HepG2 (cell line): ENCODE measurements around the gene PTPRD. TPM values are rescaled to one million over a fixed set of nuclear protein-coding genes. Genes with fewer than 3 reads are reported as not detected.

Source experiments
- ATAC-seq: fragments of 200-7000 bp; cut with Tn5 transposase; 3 replicates; pipeline ENCODE4 v1.9.1; 2020; ENCODE audit warnings: mild to moderate bottlenecking, moderate library complexity
- BruUV-seq: library from RNA; stranded (reverse); fragments of 400-500 nt; replicated peaks from 2 replicates; lab custom pipeline; 2021; lab: Mats Ljungman, UMichigan
- CTCF ChIA-PET: fragments of 300-600 bp; formaldehyde crosslinking; extraction: SDS; loops from one replicate; lab custom pipeline; 2021; ENCODE audit warnings: low total read pairs, inconsistent platforms, low intra/inter-chr PET ratio; lab: Yijun Ruan, JAX
- POLR2A ChIA-PET: fragments of 350-600 bp; sonication (Branson Sonifier 250); formaldehyde crosslinking; loops from one replicate; lab custom pipeline; 2020; ENCODE audit warnings: antibody characterized with exemption, inconsistent platforms; lab: Yijun Ruan, JAX
- DNase-seq: peaks from one replicate; pipeline ENCODE4 v3.0.0-alpha.2; 2015; ENCODE audit warnings: low spot score
- FAIRE-seq: peaks from 3 replicates; lab custom pipeline; 2011; peaks lifted over from hg19 to GRCh38; lab: Jason Lieb, UNC
- H2AFZ ChIP-seq: one replicate; pipeline ENCODE4 v1.6.1; 2011; ENCODE audit warnings: low read length, inconsistent platforms
- H3K27ac ChIP-seq: fragments of 300-600 bp; 3 replicates; pipeline ENCODE4 v1.8.0; 2011; ENCODE audit warnings: mixed run types, mild to moderate bottlenecking, mixed read lengths, low read length, inconsistent platforms; ENCODE audit not compliant: insufficient read depth; ENCODE audit errors: extremely low read length
- H3K27me3 ChIP-seq, 2 experiments: fragments of 200-600 bp in 1 of 2; 2 replicates in 1 of 2; 3 replicates in 1 of 2; pipeline versions ENCODE4 v1.6.0 to v1.8.0; 2011; ENCODE audit warnings: low read length in 2 of 2, mild to moderate bottlenecking in 2 of 2, moderate library complexity in 2 of 2, inconsistent platforms in 1 of 2; ENCODE audit not compliant: insufficient read depth in 2 of 2, control insufficient read depth in 1 of 2
- H3K36me3 ChIP-seq, 2 experiments: fragments of 200-600 bp in 1 of 2; replicated peaks in 1 of 2; 2 replicates in 1 of 2; 3 replicates in 1 of 2; pipeline versions ENCODE4 v1.5.1 to v1.8.0; 2011; ENCODE audit warnings: low read length in 2 of 2, inconsistent platforms in 1 of 2; ENCODE audit not compliant: insufficient read depth in 2 of 2, control insufficient read depth in 1 of 2
- H3K4me1 ChIP-seq: 2 replicates; pipeline ENCODE4 v1.5.1; 2012; ENCODE audit warnings: low read length, inconsistent platforms; ENCODE audit not compliant: insufficient read depth
- H3K4me2 ChIP-seq: 2 replicates; pipeline ENCODE4 v1.6.0; 2011; ENCODE audit warnings: low read depth, low read length, inconsistent platforms
- H3K4me3 ChIP-seq, 3 experiments: fragments of 200-600 bp in 1 of 3; sonication (generic), shearing (Covaris generic) in 1 of 3; replicated peaks in 1 of 3; 2 replicates each; pipeline ENCODE4 v1.5.1; 2011 to 2016; ENCODE audit warnings: low read length in 3 of 3, inconsistent platforms in 2 of 3, low read depth in 2 of 3, mild to moderate bottlenecking in 2 of 3, control low read depth in 1 of 3, mixed read lengths in 1 of 3; ENCODE audit not compliant: insufficient read depth in 1 of 3
- H3K79me2 ChIP-seq: one replicate; pipeline ENCODE4 v1.6.1; 2011; ENCODE audit warnings: low read length, inconsistent platforms; ENCODE audit not compliant: insufficient read depth
- H3K9ac ChIP-seq: 2 replicates; pipeline ENCODE4 v1.6.0; 2011; ENCODE audit warnings: mild to moderate bottlenecking, low read depth, low read length, inconsistent platforms; ENCODE audit not compliant: insufficient read depth
- H3K9me3 ChIP-seq: 2 replicates; pipeline ENCODE4 v1.5.1; 2012; ENCODE audit warnings: mild to moderate bottlenecking, low read length
- H4K20me1 ChIP-seq: 2 replicates; pipeline ENCODE4 v1.6.0; 2011; ENCODE audit warnings: inconsistent platforms, mild to moderate bottlenecking, low read length, moderate library complexity; ENCODE audit not compliant: insufficient read depth
- ARNTL ChIP-seq: sonication (generic); formaldehyde crosslinking; IDR thresholded peaks from 2 replicates; pipeline ENCODE4 v1.4.0; 2020; ENCODE audit warnings: mild to moderate bottlenecking, missing genetic modification reagents
- CEBPB ChIP-seq: IDR thresholded peaks from 2 replicates; pipeline ENCODE4 v1.6.1; 2011; ENCODE audit warnings: low read depth, low read length, improper control_type of control experiment, borderline replicate concordance
- DDIT3 ChIP-seq: sonication (generic); formaldehyde crosslinking; IDR thresholded peaks from 2 replicates; pipeline ENCODE4 v1.4.0; 2020; ENCODE audit warnings: mild to moderate bottlenecking, missing genetic modification reagents
- E2F2 ChIP-seq: sonication (generic); formaldehyde crosslinking; IDR thresholded peaks from 2 replicates; pipeline ENCODE4 v1.4.0; 2020; ENCODE audit warnings: missing genetic modification reagents, borderline replicate concordance
- FOSL1 ChIP-seq: sonication (generic); formaldehyde crosslinking; IDR thresholded peaks from 2 replicates; pipeline ENCODE4 v1.9.0; 2021; ENCODE audit warnings: missing genetic modification reagents, borderline replicate concordance
- FOSL2 ChIP-seq: sonication (generic); formaldehyde crosslinking; IDR thresholded peaks from 2 replicates; pipeline ENCODE4 v1.4.0; 2020; ENCODE audit warnings: missing genetic modification reagents
- FOXA3 ChIP-seq: IDR thresholded peaks from 2 replicates; pipeline ENCODE4 v1.6.1; 2016; ENCODE audit warnings: missing genetic modification reagents, missing compliant biosample characterization
- IKZF5 ChIP-seq: IDR thresholded peaks from 2 replicates; pipeline ENCODE4 v1.6.1; 2018; ENCODE audit warnings: missing genetic modification reagents, mild to moderate bottlenecking, missing compliant biosample characterization
- KLF6 ChIP-seq: IDR thresholded peaks from 2 replicates; pipeline ENCODE4 v1.8.0; 2016; ENCODE audit warnings: missing biosample characterization, missing genetic modification reagents
- MATR3 ChIP-seq: sonication (generic); formaldehyde crosslinking; IDR thresholded peaks from 2 replicates; pipeline ENCODE4 v1.4.0; 2020; ENCODE audit warnings: missing genetic modification reagents
- NFE2L2 ChIP-seq: fragments of 150-350 bp; IDR thresholded peaks from 2 replicates; pipeline ENCODE4 v1.6.1; 2014; ENCODE audit warnings: low read length
- PCBP1 ChIP-seq: fragments of 200-400 bp; formaldehyde crosslinking; IDR thresholded peaks from 2 replicates; pipeline ENCODE4 v1.6.1; 2017; ENCODE audit warnings: mild to moderate bottlenecking, low read depth, low read length, borderline replicate concordance
- PRPF4 ChIP-seq: fragments of 200-400 bp; formaldehyde crosslinking; IDR thresholded peaks from 2 replicates; pipeline ENCODE4 v1.6.1; 2016; ENCODE audit warnings: low read length, low read depth; ENCODE audit not compliant: poor library complexity, severe bottlenecking
- RBFOX2 ChIP-seq: fragments of 200-400 bp; formaldehyde crosslinking; IDR thresholded peaks from 2 replicates; pipeline ENCODE4 v1.6.1; 2017; ENCODE audit warnings: low read depth, mild to moderate bottlenecking, low read length
- THYN1 ChIP-seq: sonication (generic); formaldehyde crosslinking; IDR thresholded peaks from 2 replicates; pipeline ENCODE4 v1.8.1; 2023; ENCODE audit warnings: low read depth, mild to moderate bottlenecking, moderate library complexity, missing genetic modification reagents, borderline replicate concordance
- YEATS2 ChIP-seq: sonication (generic); formaldehyde crosslinking; IDR thresholded peaks from 2 replicates; pipeline ENCODE4 v1.4.0; 2020; ENCODE audit warnings: missing genetic modification reagents, borderline replicate concordance
- ZKSCAN5 ChIP-seq: sonication (generic); formaldehyde crosslinking; IDR thresholded peaks from 2 replicates; pipeline ENCODE4 v1.5.1; 2020; ENCODE audit warnings: mild to moderate bottlenecking, missing genetic modification reagents
- ZNF382 ChIP-seq: sonication (generic); formaldehyde crosslinking; IDR thresholded peaks from 2 replicates; pipeline ENCODE4 v1.5.0; 2020; ENCODE audit warnings: missing genetic modification reagents, mild to moderate bottlenecking, borderline replicate concordance
- ZNF720 ChIP-seq: sonication (generic); formaldehyde crosslinking; IDR thresholded peaks from 2 replicates; pipeline ENCODE4 v1.4.0; 2020; ENCODE audit warnings: missing genetic modification reagents
- ZNF782 ChIP-seq: sonication (generic); formaldehyde crosslinking; IDR thresholded peaks from 2 replicates; pipeline ENCODE4 v1.4.0; 2020; ENCODE audit warnings: missing genetic modification reagents, mild to moderate bottlenecking, borderline replicate concordance
- WGBS: methylation state at CpG from one replicate; pipeline ENCODE4 v1.1.6; 2017; ENCODE audit warnings: low lambda C conversion rate; 5-methylcytosine and 5-hydroxymethylcytosine counted together
- in situ Hi-C: cut with HindIII; loops from 2 replicates; pipeline ENCODE4 v1.10.0; 2017; ENCODE audit warnings: low pct_unique_long_range_greater_than_20kb; ENCODE audit not compliant: extremely low pct_ligation_motif_present
- intact Hi-C: fragments of 100-400 bp; cut with micrococcal nuclease; formaldehyde crosslinking; loops from one replicate; pipeline ENCODE4 v1.10.0; 2022; ENCODE audit not compliant: unreplicated experiment
- polyA plus RNA-seq, 8 experiments: library from polyadenylated mRNA; depleted of rRNA in 3 of 8; stranded (reverse) in 7 of 8; unstranded in 1 of 8; fragments of >200 nt; fragmentation: Illumina TruSeq in 4 of 8; extraction: Trizol in 4 of 8; gene quantifications; 2 replicates each; pipeline versions ENCODE4 v1.2.1 to v1.2.3, GENCODE V29; 2011 to 2016; ENCODE audit warnings: low read depth in 4 of 8, missing spikeins in 1 of 8, mixed read lengths in 1 of 8; ENCODE audit not compliant: insufficient read depth in 1 of 8
- total RNA-seq, 5 experiments: library from RNA; depleted of rRNA; stranded (reverse); fragments of >200 nt; fragmentation: Illumina TruSeq; extraction: Trizol; gene quantifications; 2 replicates each; pipeline ENCODE4 v1.2.3, GENCODE V29; 2016; ENCODE audit warnings: low read depth in 1 of 5

Gene PTPRD
- total and polyA plus RNA-seq, 2 of the 13 experiments (the other 11 are each of a cell fraction or from before 2014, with no cell fraction given) = 0.05 TPM; not detected in 1

GRCh38 chr9:10208691-10209069 is 404.1 kb downstream of the PTPRD start:
- no peaks in the 10 kb centered on the region for H3K4me1 ChIP-seq
- H3K27me3 ChIP-seq = no peaks in the 10 kb centered on the region
- H3K4me2 ChIP-seq = no peak overlapping the region
- no peaks in the 10 kb centered on the region for H3K36me3 ChIP-seq
- no peak overlapping the region for H3K9ac ChIP-seq
- intact Hi-C loops = no loop called here
- no peak overlapping the region for H3K4me3 ChIP-seq
- BruUV-seq = no TSS peak
- H3K9me3 ChIP-seq = no peaks in the 10 kb centered on the region
- POLR2A ChIA-PET = no interaction called here
- no peak overlapping the region for H2AFZ ChIP-seq
- DNase-seq (no peak), FAIRE-seq (no peak), ATAC-seq (no peak)
- in situ Hi-C loops = no loop called here
- H3K27ac ChIP-seq = no peak overlapping the region
- no peak for TF ChIP-seq ARNTL (CRISPR knock-in tag)
- TF ChIP-seq FOSL2 (CRISPR knock-in tag) = no peak
- TF ChIP-seq PCBP1 = no peak
- no peak for TF ChIP-seq PRPF4
- no peak for TF ChIP-seq YEATS2 (CRISPR knock-in tag)
- no peak for TF ChIP-seq E2F2 (CRISPR knock-in tag)
- TF ChIP-seq KLF6 (CRISPR knock-in tag) = no peak
- H4K20me1 ChIP-seq = no peaks in the 10 kb centered on the region
- no peaks in the 10 kb centered on the region for H3K79me2 ChIP-seq
- 26% methylated on average over 3 of the region's 3 CpGs for WGBS
- CTCF ChIA-PET = no interaction called here

- no peak overlapping the region for H3K27ac ChIP-seq
- H3K9me3 ChIP-seq = no peaks in the 10 kb centered on the region
- ChIA-PET CTCF (no interaction called here), POLR2A (no interaction called here)
- ATAC-seq (no peak), DNase-seq (no peak), FAIRE-seq (no peak)
- no peaks in the 10 kb centered on the region for H4K20me1 ChIP-seq
- in situ Hi-C loops = no loop called here
- no peak overlapping the region for H3K9ac ChIP-seq
- no peak overlapping the region for H3K4me3 ChIP-seq
- intact Hi-C loops = no loop called here
- WGBS = 0% methylated on average over 1 of the region's 1 CpG
- H3K79me2 ChIP-seq = no peaks in the 10 kb centered on the region
- H3K27me3 ChIP-seq = no peaks in the 10 kb centered on the region
- no peak overlapping the region for H2AFZ ChIP-seq
- no peak overlapping the region for H3K4me2 ChIP-seq
- no peaks in the 10 kb centered on the region for H3K36me3 ChIP-seq
- BruUV-seq = no TSS peak
- H3K4me1 ChIP-seq = no peaks in the 10 kb centered on the region
- TF ChIP-seq ZNF382 (CRISPR knock-in tag) (no peak), THYN1 (CRISPR knock-in tag) (no peak), FOXA3 (CRISPR knock-in tag) (no peak), IKZF5 (CRISPR knock-in tag) (no peak), RBFOX2 (no peak), ZNF782 (CRISPR knock-in tag) (no peak), FOSL1 (CRISPR knock-in tag) (no peak), ZKSCAN5 (CRISPR knock-in tag) (no peak), CEBPB (no peak), DDIT3 (CRISPR knock-in tag) (no peak), ZNF720 (CRISPR knock-in tag) (no peak), NFE2L2 (no peak), MATR3 (CRISPR knock-in tag) (no peak)
These were observed 408.5 kb downstream of the PTPRD start for GRCh38 chr9:10204276-10204675.
